ENCODE measurements around the gene CCL3. TPM values are rescaled to one million over a fixed set of nuclear protein-coding genes. Genes with fewer than 3 reads are reported as not detected.

The CCL3 gene
- 1 to 10 TPM; 2.9 to 4.7 TPM for total RNA-seq

GRCh38 chr17:36089888-36090836 is at the start of gene CCL3:
Gene CCL3, minus strand, starts transcription at chr17:36090143. Its CDS starts 85 bp downstream, at chr17:36090058.
- POLR2A ChIA-PET: no interaction called here
- peaks cover 30% of the 10 kb centered on the region for H3K4me1 Mint-ChIP-seq

DNA sequence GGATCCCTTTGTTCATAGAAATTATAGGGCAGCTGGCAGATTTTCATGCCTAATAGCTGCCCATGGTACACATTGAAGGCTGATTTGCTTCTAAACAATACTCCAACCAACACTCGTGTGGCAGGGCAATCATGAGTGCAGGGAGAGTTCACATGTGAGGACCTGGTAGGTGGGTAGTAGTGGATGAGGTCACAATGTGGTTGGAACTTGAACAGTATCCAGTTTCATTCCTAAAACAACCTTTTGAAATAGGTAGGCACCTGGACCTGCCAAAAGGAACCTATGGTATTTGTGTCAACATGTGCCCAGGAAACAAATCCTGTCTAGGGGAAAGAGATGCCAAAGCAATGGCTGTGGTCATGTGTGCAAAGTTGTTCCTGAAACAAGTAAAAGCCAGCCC is 46.5 kb upstream of the CCL3 start:
- no peak for ATAC-seq (ENCODE audit: low read depth)
- Mint-ChIP-seq H3K4me1 (peaks cover 1% of the 10 kb centered on the region), H3K27ac (no peak overlapping the region), H3K4me3 (no peak overlapping the region), H3K9me3 (no peaks in the 10 kb centered on the region), H3K36me3 (no peaks in the 10 kb centered on the region), H3K27me3 (peaks cover 14% of the 10 kb centered on the region)
- no peak for DNase-seq
- POLR2A ChIA-PET: no interaction called here

More at GRCh38 chr17:36089888-36090836, at the start of gene CCL3:
- peaks cover 33% of the 10 kb centered on the region for H3K27me3 Mint-ChIP-seq
- H3K36me3 Mint-ChIP-seq: no peaks in the 10 kb centered on the region
- peak within 1 kb of the TSS; percentile 59 for H3K4me3 Mint-ChIP-seq
- H3K9me3 Mint-ChIP-seq: no peaks in the 10 kb centered on the region
- DNase-seq (peak; percentile 36), ATAC-seq (ENCODE audit: low read depth) (peak; percentile 32)
- peak within 1 kb of the TSS; percentile 56 for H3K27ac Mint-ChIP-seq

GRCh38 chr17:36136036-36136435 is 46.1 kb upstream of the CCL3 start:
- Mint-ChIP-seq H3K36me3 (no peaks in the 10 kb centered on the region), H3K9me3 (no peaks in the 10 kb centered on the region), H3K27me3 (peaks cover 15% of the 10 kb centered on the region), H3K27ac (no peak overlapping the region), H3K4me1 (no peaks in the 10 kb centered on the region), H3K4me3 (no peak overlapping the region)
- DNase-seq: no peak
- POLR2A ChIA-PET: no interaction called here
- ATAC-seq (ENCODE audit: low read depth): no peak

DNA sequence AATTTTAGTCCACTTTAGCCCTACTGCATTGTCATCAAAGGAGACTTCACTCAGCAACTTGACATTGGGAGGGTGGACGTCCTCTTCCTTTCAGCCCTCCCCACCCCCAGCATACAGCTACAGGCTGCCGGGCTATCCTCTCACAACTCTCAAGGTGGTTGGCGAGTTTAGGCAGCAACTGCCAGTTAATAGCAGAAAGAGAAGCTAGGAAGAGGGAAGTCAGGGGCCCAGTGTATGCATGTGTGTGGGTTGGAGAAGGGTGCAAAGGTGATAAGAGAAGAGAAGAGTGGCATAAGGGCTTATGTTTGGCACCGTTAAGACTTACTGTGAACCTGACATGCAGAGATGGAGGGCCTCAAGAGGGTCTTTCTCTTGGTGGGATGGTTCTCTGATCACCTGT is 45.5 kb upstream of the CCL3 start:
- H3K36me3 Mint-ChIP-seq: no peaks in the 10 kb centered on the region
- H3K27ac Mint-ChIP-seq: no peak overlapping the region
- DNase-seq (no peak), ATAC-seq (ENCODE audit: low read depth) (no peak)
- H3K4me3 Mint-ChIP-seq: no peak overlapping the region
- H3K27me3 Mint-ChIP-seq: peaks cover 15% of the 10 kb centered on the region
- H3K4me1 Mint-ChIP-seq: no peaks in the 10 kb centered on the region
- POLR2A ChIA-PET: no interaction called here
- H3K9me3 Mint-ChIP-seq: no peaks in the 10 kb centered on the region

GRCh38 chr17:36133602-36134236 is 43.8 kb upstream of the CCL3 start:
- POLR2A ChIA-PET: no interaction called here

GRCh38 chr17:36132421-36132831 is 42.5 kb upstream of the CCL3 start:
- ATAC-seq (ENCODE audit: low read depth) (no peak), DNase-seq (no peak)
- peaks cover 19% of the 10 kb centered on the region for H3K27me3 Mint-ChIP-seq
- H3K4me1 Mint-ChIP-seq: no peaks in the 10 kb centered on the region
- no peak overlapping the region for H3K4me3 Mint-ChIP-seq
- H3K9me3 Mint-ChIP-seq: no peaks in the 10 kb centered on the region
- POLR2A ChIA-PET: no interaction called here
- H3K27ac Mint-ChIP-seq: no peak overlapping the region
- no peaks in the 10 kb centered on the region for H3K36me3 Mint-ChIP-seq

More at GRCh38 chr17:36133602-36134236, 43.8 kb upstream of the CCL3 start:
- Mint-ChIP-seq H3K27me3 (peaks cover 19% of the 10 kb centered on the region), H3K4me3 (no peak overlapping the region), H3K27ac (no peak overlapping the region), H3K4me1 (no peaks in the 10 kb centered on the region), H3K36me3 (no peaks in the 10 kb centered on the region), H3K9me3 (no peaks in the 10 kb centered on the region)
- ATAC-seq (ENCODE audit: low read depth) (no peak), DNase-seq (no peak)

GRCh38 chr17:36131931-36132330 is 42.0 kb upstream of the CCL3 start:
- H3K4me1 Mint-ChIP-seq: no peaks in the 10 kb centered on the region
- DNase-seq (no peak), ATAC-seq (ENCODE audit: low read depth) (no peak)
- H3K27ac Mint-ChIP-seq: no peak overlapping the region
- no peak overlapping the region for H3K4me3 Mint-ChIP-seq
- H3K9me3 Mint-ChIP-seq: no peaks in the 10 kb centered on the region
- H3K27me3 Mint-ChIP-seq: peaks cover 19% of the 10 kb centered on the region
- POLR2A ChIA-PET: no interaction called here
- H3K36me3 Mint-ChIP-seq: no peaks in the 10 kb centered on the region

DNA sequence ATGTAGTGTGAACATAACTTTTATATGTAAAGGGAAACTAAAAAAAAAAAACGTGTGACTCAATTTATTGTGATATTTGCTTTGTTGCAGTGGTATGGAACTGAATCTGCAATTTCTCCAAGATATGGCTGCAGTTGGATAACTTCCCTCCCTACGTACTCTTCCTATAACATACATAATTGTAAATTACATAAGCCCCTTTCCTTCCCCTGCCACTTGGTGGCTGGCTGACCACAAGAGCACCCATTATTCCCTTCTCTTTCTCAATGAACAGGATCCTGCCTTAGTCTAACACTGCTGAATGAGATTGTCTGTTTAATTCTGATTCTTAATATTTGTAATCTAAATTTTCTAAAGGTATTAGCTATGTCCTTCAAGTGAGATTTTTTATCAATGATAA is 41.5 kb upstream of the CCL3 start:
- H3K9me3 Mint-ChIP-seq: peaks cover 2% of the 10 kb centered on the region
- ATAC-seq (ENCODE audit: low read depth) (no peak), DNase-seq (no peak)
- POLR2A ChIA-PET: no interaction called here
- H3K36me3 Mint-ChIP-seq: no peaks in the 10 kb centered on the region
- H3K4me3 Mint-ChIP-seq: no peak overlapping the region
- peaks cover 19% of the 10 kb centered on the region for H3K27me3 Mint-ChIP-seq
- no peak overlapping the region for H3K27ac Mint-ChIP-seq
- no peaks in the 10 kb centered on the region for H3K4me1 Mint-ChIP-seq

DNA sequence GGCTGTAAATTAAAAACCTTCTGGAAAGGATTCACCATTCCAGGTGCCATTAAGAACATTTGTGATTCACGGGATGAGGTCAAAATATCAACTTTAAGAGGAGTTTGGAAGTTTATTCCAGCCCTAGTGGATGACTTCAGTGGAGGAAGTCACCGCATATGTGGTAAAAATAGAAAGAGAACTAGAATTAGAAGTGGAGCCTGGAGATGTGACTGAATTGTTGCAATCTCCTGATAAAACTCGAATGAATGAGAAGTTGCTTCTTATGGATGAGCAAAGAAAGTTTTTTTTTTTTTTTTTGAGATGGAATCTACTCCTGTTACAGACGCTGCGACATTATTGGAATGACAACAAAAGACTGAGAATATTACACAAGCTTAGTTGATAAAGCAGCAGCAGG is 40.4 kb upstream of the CCL3 start:
- no peaks in the 10 kb centered on the region for H3K4me1 Mint-ChIP-seq
- DNase-seq (no peak), ATAC-seq (ENCODE audit: low read depth) (no peak)
- H3K27me3 Mint-ChIP-seq: peaks cover 16% of the 10 kb centered on the region
- H3K27ac Mint-ChIP-seq: no peak overlapping the region
- H3K9me3 Mint-ChIP-seq: peaks cover 8% of the 10 kb centered on the region
- H3K36me3 Mint-ChIP-seq: peaks cover 2% of the 10 kb centered on the region
- POLR2A ChIA-PET: no interaction called here
- no peak overlapping the region for H3K4me3 Mint-ChIP-seq

DNA sequence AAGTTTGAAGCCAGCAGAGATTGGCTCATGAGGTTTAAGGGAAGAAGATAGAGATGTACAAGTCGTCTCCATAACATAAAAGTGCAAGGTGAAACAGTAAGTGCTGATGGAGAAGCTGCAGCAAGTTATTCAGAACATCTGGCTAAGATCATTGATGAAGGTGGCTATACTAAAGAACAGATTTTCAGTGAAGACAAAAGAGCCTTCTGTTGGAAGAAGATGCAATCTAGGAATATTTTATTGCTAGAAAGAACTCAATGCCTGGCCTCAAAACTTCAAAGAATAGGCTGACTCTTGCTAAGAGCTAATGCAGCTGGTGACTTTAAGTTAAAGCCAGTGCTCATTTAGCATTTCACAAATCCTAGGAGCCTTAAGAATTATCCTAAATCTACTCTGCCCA is 39.7 kb upstream of the CCL3 start:
- ATAC-seq (ENCODE audit: low read depth): no peak
- Mint-ChIP-seq H3K9me3 (peaks cover 8% of the 10 kb centered on the region), H3K36me3 (peaks cover 2% of the 10 kb centered on the region)

GRCh38 chr17:36128411-36128978 is 38.6 kb upstream of the CCL3 start:
- no peaks in the 10 kb centered on the region for H3K4me1 Mint-ChIP-seq
- DNase-seq (no peak), ATAC-seq (ENCODE audit: low read depth) (no peak)
- H3K9me3 Mint-ChIP-seq: peaks cover 8% of the 10 kb centered on the region
- H3K27me3 Mint-ChIP-seq: peaks cover 10% of the 10 kb centered on the region
- no peak overlapping the region for H3K27ac Mint-ChIP-seq
- POLR2A ChIA-PET: no interaction called here
- peaks cover 2% of the 10 kb centered on the region for H3K36me3 Mint-ChIP-seq
- H3K4me3 Mint-ChIP-seq: no peak overlapping the region

More for the DNA sequence above, 39.7 kb upstream of the CCL3 start:
- no peaks in the 10 kb centered on the region for H3K4me1 Mint-ChIP-seq
- no peak for DNase-seq
- POLR2A ChIA-PET: no interaction called here
- H3K4me3 Mint-ChIP-seq: no peak overlapping the region
- H3K27ac Mint-ChIP-seq: no peak overlapping the region
- peaks cover 16% of the 10 kb centered on the region for H3K27me3 Mint-ChIP-seq

- H3K27ac Mint-ChIP-seq: no peak overlapping the region
- POLR2A ChIA-PET: no interaction called here
- H3K27me3 Mint-ChIP-seq: peaks cover 13% of the 10 kb centered on the region
- H3K9me3 Mint-ChIP-seq: peaks cover 8% of the 10 kb centered on the region
- DNase-seq: no peak
- no peaks in the 10 kb centered on the region for H3K4me1 Mint-ChIP-seq
- ATAC-seq (ENCODE audit: low read depth): no peak
- H3K4me3 Mint-ChIP-seq: no peak overlapping the region
- H3K36me3 Mint-ChIP-seq: peaks cover 2% of the 10 kb centered on the region
Measured at GRCh38 chr17:36127911-36128310, 38.0 kb upstream of the CCL3 start.

GRCh38 chr17:36127199-36127893 is 37.4 kb upstream of the CCL3 start:
- no peak overlapping the region for H3K27ac Mint-ChIP-seq

More at GRCh38 chr17:36127199-36127893, 37.4 kb upstream of the CCL3 start:
- Mint-ChIP-seq H3K9me3 (peaks cover 8% of the 10 kb centered on the region), H3K36me3 (peaks cover 2% of the 10 kb centered on the region), H3K4me1 (no peaks in the 10 kb centered on the region), H3K4me3 (no peak overlapping the region), H3K27me3 (peaks cover 13% of the 10 kb centered on the region)
- POLR2A ChIA-PET: no interaction called here
- no peak for DNase-seq
- ATAC-seq (ENCODE audit: low read depth): no peak

All from activated naive CD8-positive, alpha-beta T cell treated with anti-CD3 and anti-CD28 coated beads, Interleukin-2, amount 10 ng/mL, durations not matched to agents 7 days and 5 days (primary cell).